GM18526 (cell line): ENCODE results near the gene SERPINA1.

Experiments
- POLR2A ChIP-seq: IDR thresholded peaks from 3 replicates; pipeline ENCODE4 v1.6.1; 2011; ENCODE audit not compliant: insufficient read length; ENCODE audit errors: extremely low read depth

Gene SERPINA1

GRCh38 chr14:94328196-94328595 lies 60.2 kb downstream of the SERPINA1 start:
- TF ChIP-seq POLR2A = no peak
